Keratinocyte (primary cell): ENCODE results near the gene CTNNBL1. TPM values are rescaled to one million over a fixed set of nuclear protein-coding genes. Genes with fewer than 3 reads are reported as not detected.

Experiments used
- DNase-seq: peaks from one replicate; pipeline ENCODE4 v3.0.0-alpha.2; 2011; ENCODE audit warnings: low read depth, missing footprints, low spot score
- FAIRE-seq: peaks from 2 replicates; lab custom pipeline; 2011; peaks lifted over from hg19 to GRCh38; lab: Jason Lieb, UNC
- H2AFZ ChIP-seq: 2 replicates; pipeline ENCODE4 v1.6.0; 2012; ENCODE audit warnings: low read length, control low read depth, inconsistent platforms; ENCODE audit not compliant: control insufficient read depth
- H3K27ac ChIP-seq: 2 replicates; pipeline ENCODE4 v1.5.1; 2011; ENCODE audit warnings: low read length; ENCODE audit not compliant: control insufficient read depth, insufficient read depth
- H3K27me3 ChIP-seq: 3 replicates; pipeline ENCODE4 v1.6.0; 2011; ENCODE audit warnings: low read length; ENCODE audit not compliant: control insufficient read depth, insufficient read depth; ENCODE audit errors: extremely low read depth
- H3K36me3 ChIP-seq, 2 experiments: 2 replicates in 1 of 2; 3 replicates in 1 of 2; pipeline ENCODE4 v1.5.1; 2011; ENCODE audit warnings: low read length in 2 of 2, mild to moderate bottlenecking in 1 of 2; ENCODE audit not compliant: control insufficient read depth in 2 of 2, insufficient read depth in 2 of 2; ENCODE audit errors: extremely low read depth in 1 of 2
- H3K4me1 ChIP-seq: 3 replicates; pipeline ENCODE4 v1.5.1; 2011; ENCODE audit warnings: low read length; ENCODE audit not compliant: control insufficient read depth, insufficient read depth; ENCODE audit errors: extremely low read depth
- H3K4me2 ChIP-seq: 3 replicates; pipeline ENCODE4 v1.6.0; 2011; ENCODE audit warnings: low read depth, low read length; ENCODE audit not compliant: control insufficient read depth, insufficient read depth; ENCODE audit errors: extremely low read depth
- H3K4me3 ChIP-seq, 3 experiments: fragments of 200-600 bp in 1 of 3; sonication (generic) in 1 of 3; 2 replicates in 2 of 3; 3 replicates in 1 of 3; pipeline ENCODE4 v1.5.1; 2011 to 2016; ENCODE audit warnings: low read length in 3 of 3, mild to moderate bottlenecking in 3 of 3, control low read depth in 2 of 3, inconsistent platforms in 1 of 3, low read depth in 1 of 3, mixed read lengths in 1 of 3, mixed run types in 1 of 3, moderate library complexity in 1 of 3; ENCODE audit not compliant: control insufficient read depth in 2 of 3, insufficient read depth in 2 of 3; ENCODE audit errors: extremely low read depth in 1 of 3
- H3K79me2 ChIP-seq: 2 replicates; pipeline ENCODE4 v1.6.0; 2012; ENCODE audit warnings: low read length; ENCODE audit not compliant: control insufficient read depth, insufficient read depth
- H3K9ac ChIP-seq: 3 replicates; pipeline ENCODE4 v1.6.0; 2011; ENCODE audit warnings: low read length; ENCODE audit not compliant: control insufficient read depth, insufficient read depth; ENCODE audit errors: extremely low read depth
- H3K9me1 ChIP-seq: 3 replicates; pipeline ENCODE4 v1.6.0; 2011; ENCODE audit warnings: low read length; ENCODE audit not compliant: control insufficient read depth, insufficient read depth; ENCODE audit errors: extremely low read depth
- H3K9me3 ChIP-seq: 2 replicates; pipeline ENCODE4 v1.5.1; 2012; ENCODE audit warnings: low read depth, low read length; ENCODE audit not compliant: control insufficient read depth
- H4K20me1 ChIP-seq: 3 replicates; pipeline ENCODE4 v1.6.0; 2011; ENCODE audit warnings: low read length; ENCODE audit not compliant: control insufficient read depth, insufficient read depth; ENCODE audit errors: extremely low read depth
- CTCF ChIP-seq, 3 experiments: IDR thresholded peaks in 1 of 3; conservative IDR thresholded peaks in 1 of 3; optimal IDR thresholded peaks in 1 of 3; 2 replicates in 2 of 3; 3 replicates in 1 of 3; pipeline versions ENCODE3 to v1.5.1; 2011; ENCODE audit warnings: low read length in 3 of 3, mild to moderate bottlenecking in 3 of 3, moderate library complexity in 2 of 3, control low read depth in 1 of 3, inconsistent platforms in 1 of 3; ENCODE audit not compliant: insufficient read depth in 2 of 3; ENCODE audit errors: extremely low read depth in 1 of 3
- EZH2 ChIP-seq: IDR thresholded peaks from one replicate; pipeline ENCODE4 v1.6.1; 2012; ENCODE audit warnings: inconsistent platforms, mild to moderate bottlenecking, low read length, moderate library complexity
- dilution Hi-C: fragments of 300-500 bp; cut with MboI; formaldehyde crosslinking; loops from one replicate; pipeline ENCODE4 v1.7.0; 2020; ENCODE audit warnings: low sequenced_read_pairs; ENCODE audit not compliant: extremely low pct_ligation_motif_present
- polyA plus RNA-seq, 5 experiments: library from polyadenylated mRNA; depleted of rRNA in 3 of 5; stranded (reverse) in 3 of 5; stranded (forward) in 1 of 5; unstranded in 1 of 5; fragments of >200 nt; gene quantifications; 1 replicate in 1 of 5; 2 replicates in 3 of 5; 3 replicates in 1 of 5; pipeline versions ENCODE4 v1.2.1 to v1.2.3, GENCODE V29; 2011 to 2012; ENCODE audit warnings: missing spikeins in 2 of 5, low read depth in 1 of 5, low replicate concordance in 1 of 5

CTNNBL1 gene
- polyA plus RNA-seq, 1 donor (not counting 4 experiments of a cell fraction or from before 2014, with no cell fraction given) = 37.0 TPM

GRCh38 chr20:37846573-37846972, 152.7 kb downstream of the CTNNBL1 start:
- Histone ChIP-seq H3K9me3 (no peaks in the 10 kb centered on the region), H3K27me3 (no peaks in the 10 kb centered on the region), H3K4me2 (no peak overlapping the region), H3K27ac (no peak overlapping the region), H3K79me2 (no peaks in the 10 kb centered on the region), H3K9me1 (no peaks in the 10 kb centered on the region), H4K20me1 (no peaks in the 10 kb centered on the region), H3K9ac (no peak overlapping the region), H3K4me1 (no peaks in the 10 kb centered on the region), H3K4me3 (no peak overlapping the region), H2AFZ (no peak overlapping the region), H3K36me3 (peaks cover 18 to 22% of the 10 kb centered on the region in 2 experiments)
- no peak for TF ChIP-seq EZH2
- TF ChIP-seq CTCF (optimal IDR thresholded peaks at IDR 0.05 in 1 of 3, IDR thresholded peaks at IDR 0.05 in 1 of 3, conservative IDR thresholded peaks at IDR 0.05 in 1 of 3; ENCODE audit: extremely low read depth in 1 of 3, insufficient read depth in 2 of 3, low read length in 3 of 3) = no peak
- FAIRE-seq (no peak), DNase-seq (no peak)
- dilution Hi-C loops = no loop called here

- peaks cover 8 to 13% of the 10 kb centered on the region in 2 experiments for H3K36me3 ChIP-seq
Measured at GRCh38 chr20:37848706-37849105, 154.9 kb downstream of the CTNNBL1 start.

More at GRCh38 chr20:37848706-37849105, 154.9 kb downstream of the CTNNBL1 start:
- Histone ChIP-seq H3K9me1 (no peaks in the 10 kb centered on the region), H3K27me3 (no peaks in the 10 kb centered on the region), H3K9ac (no peak overlapping the region), H4K20me1 (no peaks in the 10 kb centered on the region), H3K4me2 (no peak overlapping the region), H3K4me3 (no peak overlapping the region), H3K4me1 (no peaks in the 10 kb centered on the region), H2AFZ (no peak overlapping the region), H3K27ac (no peak overlapping the region), H3K9me3 (no peaks in the 10 kb centered on the region), H3K79me2 (no peaks in the 10 kb centered on the region)
- dilution Hi-C loops = no loop called here
- FAIRE-seq (no peak), DNase-seq (no peak)
- no peak for TF ChIP-seq CTCF (optimal IDR thresholded peaks at IDR 0.05 in 1 of 3, IDR thresholded peaks at IDR 0.05 in 1 of 3, conservative IDR thresholded peaks at IDR 0.05 in 1 of 3; ENCODE audit: extremely low read depth in 1 of 3, insufficient read depth in 2 of 3, low read length in 3 of 3)
- no peak for TF ChIP-seq EZH2
